ENCODE results near the gene METTL25. TPM values are rescaled to one million over a fixed set of nuclear protein-coding genes. Genes with fewer than 3 reads are reported as not detected.

Gene METTL25
- polyA plus RNA-seq, 2 of the 4 experiments (the other 2 are of a cell fraction): 3.8 to 6.3 TPM

- DNase-seq (ENCODE audit: low read depth in 1 of 2, low spot score in 1 of 2) (no peak), ATAC-seq (no peak), FAIRE-seq (no peak)
- ChIA-PET CTCF (interaction anchor here (1.5 kb wide), 1 partner anchor 164 kb away, joined by 4 read pairs; the partner anchor contains the start of gene TMTC2), POLR2A (no interaction called here)
- Histone ChIP-seq H3K4me3 (no peak overlapping the region), H3K27ac (no peak overlapping the region), H3K4me1 (peaks cover 21% of the 10 kb centered on the region), H3K9me3 (no peaks in the 10 kb centered on the region), H3K4me2 (no peak overlapping the region)
- TF ChIP-seq NFE2L2 (conservative IDR thresholded peaks at IDR 0.05; ENCODE audit: low read length) (no peak), GATA3 (IDR thresholded peaks at IDR 0.05; ENCODE audit: borderline replicate concordance) (no peak), RNF2 (IDR thresholded peaks at IDR 0.05; ENCODE audit: borderline replicate concordance, low read depth) (no peak), HMGXB4 (CRISPR knock-in tag; IDR thresholded peaks at IDR 0.05; ENCODE audit: borderline replicate concordance) (no peak), CEBPB (IDR thresholded peaks at IDR 0.05) (no peak), BHLHE40 (IDR thresholded peaks at IDR 0.05; ENCODE audit: low read depth, low read length) (no peak), JUNB (IDR thresholded peaks at IDR 0.05) (no peak), ZSCAN20 (CRISPR knock-in tag; IDR thresholded peaks at IDR 0.05) (no peak), HEYL (CRISPR knock-in tag; IDR thresholded peaks at IDR 0.05) (no peak), MYC (IDR thresholded peaks at IDR 0.05; ENCODE audit: borderline replicate concordance, low read length) (no peak), BCL3 (IDR thresholded peaks at IDR 0.05) (no peak), REST (IDR thresholded peaks at IDR 0.05) (no peak)
- TF ChIP-seq, protein P1, sequence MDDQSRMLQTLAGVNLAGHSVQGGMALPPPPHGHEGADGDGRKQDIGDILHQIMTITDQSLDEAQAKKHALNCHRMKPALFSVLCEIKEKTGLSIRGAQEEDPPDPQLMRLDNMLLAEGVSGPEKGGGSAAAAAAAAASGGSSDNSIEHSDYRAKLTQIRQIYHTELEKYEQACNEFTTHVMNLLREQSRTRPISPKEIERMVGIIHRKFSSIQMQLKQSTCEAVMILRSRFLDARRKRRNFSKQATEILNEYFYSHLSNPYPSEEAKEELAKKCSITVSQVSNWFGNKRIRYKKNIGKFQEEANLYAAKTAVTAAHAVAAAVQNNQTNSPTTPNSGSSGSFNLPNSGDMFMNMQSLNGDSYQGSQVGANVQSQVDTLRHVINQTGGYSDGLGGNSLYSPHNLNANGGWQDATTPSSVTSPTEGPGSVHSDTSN (IDR thresholded peaks at IDR 0.05): no peak
- TF ChIP-seq, protein P2, sequence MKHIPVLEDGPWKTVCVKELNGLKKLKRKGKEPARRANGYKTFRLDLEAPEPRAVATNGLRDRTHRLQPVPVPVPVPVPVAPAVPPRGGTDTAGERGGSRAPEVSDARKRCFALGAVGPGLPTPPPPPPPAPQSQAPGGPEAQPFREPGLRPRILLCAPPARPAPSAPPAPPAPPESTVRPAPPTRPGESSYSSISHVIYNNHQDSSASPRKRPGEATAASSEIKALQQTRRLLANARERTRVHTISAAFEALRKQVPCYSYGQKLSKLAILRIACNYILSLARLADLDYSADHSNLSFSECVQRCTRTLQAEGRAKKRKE (CRISPR knock-in tag; IDR thresholded peaks at IDR 0.05; ENCODE audit: low read depth): no peak
These were observed 164.4 kb downstream of the METTL25 start for GRCh38 chr12:82522762-82523161.

GRCh38 chr12:82523996-82524395 lies 165.7 kb downstream of the METTL25 start:
- TF ChIP-seq, protein P2 (CRISPR knock-in tag; IDR thresholded peaks at IDR 0.05; ENCODE audit: low read depth): no peak
- TF ChIP-seq HOXB5 (CRISPR knock-in tag; IDR thresholded peaks at IDR 0.05): no peak
- no peak for TF ChIP-seq GATA3 (IDR thresholded peaks at IDR 0.05; ENCODE audit: borderline replicate concordance)
- peak; percentile 30; the same call in 1 of the 2 replicates for TF ChIP-seq REST (IDR thresholded peaks at IDR 0.05)
- H3K4me3 ChIP-seq: no peak overlapping the region
- H3K4me2 ChIP-seq: peak overlapping the region; percentile 80
- H3K27ac ChIP-seq: peak overlapping the region; percentile 51 to 63; a peak in 5 of 6 replicates
- CTCF ChIA-PET: interaction anchor here (1.3 to 2.3 kb wide), 2 partner anchors 11 to 161 kb away, joined by 3 to 7 read pairs; no protein-coding TSS in a partner anchor
- no peaks in the 10 kb centered on the region for H3K9me3 ChIP-seq
- H3K4me1 ChIP-seq: peaks cover 21% of the 10 kb centered on the region
- peak; percentile 84 for FAIRE-seq
- peak; percentile 5 to 29 for DNase-seq (ENCODE audit: low read depth in 1 of 2, low spot score in 1 of 2)
- POLR2A ChIA-PET: no interaction called here
- ATAC-seq: peak; percentile 65 to 88; a peak in 5 of 6 replicates
- WGBS (ENCODE audit: missing lambda C conversion rate): 5% methylated on average over 3 of the region's 3 CpGs

All from A549 (cell line).